H9 (cell line): ENCODE results near the gene BCL7C. TPM values are rescaled to one million over a fixed set of nuclear protein-coding genes. Genes with fewer than 3 reads are reported as not detected.

Experiments
- DNase-seq: peaks from one replicate; pipeline ENCODE4 v3.0.0-alpha.2; 2017
- H2AFZ ChIP-seq: one replicate; pipeline ENCODE4 v1.6.1; 2013; ENCODE audit warnings: mild to moderate bottlenecking, low read length, control low read depth, moderate library complexity
- H2AK5ac ChIP-seq: 2 replicates; pipeline ENCODE4 v1.6.1; 2013; ENCODE audit warnings: low read length, control low read depth, mixed read lengths; ENCODE audit not compliant: insufficient read length
- H2BK120ac ChIP-seq: one replicate; pipeline ENCODE4 v1.6.1; 2013; ENCODE audit warnings: low read depth, mild to moderate bottlenecking, low read length, control low read depth, inconsistent platforms; ENCODE audit not compliant: poor library complexity, severe bottlenecking
- H2BK12ac ChIP-seq: 2 replicates; pipeline ENCODE4 v1.6.1; 2013; ENCODE audit warnings: low read length, control low read depth, mixed read lengths, low read depth; ENCODE audit not compliant: insufficient read length
- H2BK15ac ChIP-seq: 2 replicates; pipeline ENCODE4 v1.6.1; 2013; ENCODE audit warnings: low read depth, low read length, control low read depth
- H2BK20ac ChIP-seq: one replicate; pipeline ENCODE4 v1.6.1; 2013; ENCODE audit warnings: low read depth, mild to moderate bottlenecking, low read length, control low read depth, inconsistent platforms; ENCODE audit not compliant: poor library complexity, severe bottlenecking
- H2BK5ac ChIP-seq: 2 replicates; pipeline ENCODE4 v1.6.1; 2013; ENCODE audit warnings: low read length, control low read depth, mixed read lengths; ENCODE audit not compliant: insufficient read length
- H3K14ac ChIP-seq: 2 replicates; pipeline ENCODE4 v1.6.1; 2013; ENCODE audit warnings: low read length, control low read depth; ENCODE audit not compliant: insufficient read depth
- H3K18ac ChIP-seq: 2 replicates; pipeline ENCODE4 v1.6.1; 2013; ENCODE audit warnings: low read depth, mild to moderate bottlenecking, mixed read lengths, low read length, control low read depth; ENCODE audit not compliant: insufficient read length
- H3K23ac ChIP-seq: 2 replicates; pipeline ENCODE4 v1.6.1; 2013; ENCODE audit warnings: low read length, control low read depth, mixed read lengths, low read depth; ENCODE audit not compliant: insufficient read length
- H3K23me2 ChIP-seq: 2 replicates; pipeline ENCODE4 v1.6.1; 2013; ENCODE audit warnings: low read depth, mild to moderate bottlenecking, mixed read lengths, low read length, control low read depth; ENCODE audit not compliant: insufficient read length, poor library complexity, severe bottlenecking
- H3K27ac ChIP-seq: 2 replicates; pipeline ENCODE4 v1.5.1; 2013; ENCODE audit warnings: low read length, control low read depth, mixed read lengths, low read depth; ENCODE audit not compliant: insufficient read length
- H3K27me3 ChIP-seq: 2 replicates; pipeline ENCODE4 v1.6.1; 2013; ENCODE audit warnings: low read length, control low read depth, inconsistent platforms; ENCODE audit not compliant: insufficient read depth
- H3K4ac ChIP-seq: 2 replicates; pipeline ENCODE4 v1.6.1; 2013; ENCODE audit warnings: low read depth, mild to moderate bottlenecking, control low read depth, inconsistent platforms, low read length, moderate library complexity
- H3K4me1 ChIP-seq: 2 replicates; pipeline ENCODE4 v1.6.1; 2013; ENCODE audit warnings: low read length, control low read depth, inconsistent platforms; ENCODE audit not compliant: insufficient read depth
- H3K4me2 ChIP-seq: 2 replicates; pipeline ENCODE4 v1.6.1; 2013; ENCODE audit warnings: low read length, control low read depth, mixed read lengths; ENCODE audit not compliant: insufficient read length, insufficient read depth
- H3K56ac ChIP-seq: 2 replicates; pipeline ENCODE4 v1.6.1; 2013; ENCODE audit warnings: low read depth, mild to moderate bottlenecking, mixed read lengths, low read length, control low read depth; ENCODE audit not compliant: insufficient read length
- H3K79me1 ChIP-seq: 2 replicates; pipeline ENCODE4 v1.6.1; 2013; ENCODE audit warnings: low read depth, mild to moderate bottlenecking, moderate library complexity, low read length, control low read depth, inconsistent platforms; ENCODE audit not compliant: insufficient read depth, poor library complexity, severe bottlenecking
- H3K79me2 ChIP-seq: 2 replicates; pipeline ENCODE4 v1.6.1; 2013; ENCODE audit warnings: low read length, control low read depth, inconsistent platforms; ENCODE audit not compliant: insufficient read depth
- H3K9ac ChIP-seq: 2 replicates; pipeline ENCODE4 v1.6.1; 2013; ENCODE audit warnings: low read length, control low read depth, mixed read lengths; ENCODE audit not compliant: insufficient read length; ENCODE audit errors: extremely low read depth
- H3K9me3 ChIP-seq: one replicate; pipeline ENCODE4 v1.6.1; 2013; ENCODE audit warnings: low read depth, low read length, inconsistent platforms; ENCODE audit not compliant: control insufficient read depth
- H3T11ph ChIP-seq: one replicate; pipeline ENCODE4 v1.6.1; 2013; ENCODE audit warnings: mild to moderate bottlenecking, low read length, control low read depth, inconsistent platforms
- H4K20me1 ChIP-seq: one replicate; pipeline ENCODE4 v1.6.1; 2013; ENCODE audit not compliant: control insufficient read depth, insufficient read length, insufficient read depth
- H4K5ac ChIP-seq: 2 replicates; pipeline ENCODE4 v1.6.1; 2013; ENCODE audit warnings: low read depth, mild to moderate bottlenecking, mixed read lengths, low read length, control low read depth; ENCODE audit not compliant: insufficient read length
- H4K8ac ChIP-seq: replicated peaks from 2 replicates; pipeline ENCODE4 v1.6.1; 2013; ENCODE audit warnings: low read length, control low read depth, mixed read lengths, low read depth; ENCODE audit not compliant: insufficient read length
- H4K91ac ChIP-seq: 2 replicates; pipeline ENCODE4 v1.6.1; 2013; ENCODE audit warnings: low read depth, mild to moderate bottlenecking, moderate library complexity, mixed read lengths, low read length, control low read depth; ENCODE audit not compliant: insufficient read length
- H3K27ac Mint-ChIP-seq, 3 experiments: 2 replicates in 2 of 3; 3 replicates in 1 of 3; pipeline ENCODE4 v1.8.0; 2020 to 2021; ENCODE audit warnings: mixed read lengths in 3 of 3, mild to moderate bottlenecking in 1 of 3, moderate library complexity in 1 of 3
- H3K27me3 Mint-ChIP-seq: 2 replicates; pipeline ENCODE4 v1.8.0; 2021; ENCODE audit warnings: low read depth, mild to moderate bottlenecking, moderate library complexity, mixed read lengths
- H3K36me3 Mint-ChIP-seq, 3 experiments: 2 replicates in 2 of 3; 3 replicates in 1 of 3; pipeline ENCODE4 v1.8.0; 2020 to 2021; ENCODE audit warnings: low read depth in 3 of 3, mixed read lengths in 3 of 3; ENCODE audit not compliant: insufficient read depth in 1 of 3
- H3K4me1 Mint-ChIP-seq, 2 experiments: 2 replicates each; pipeline ENCODE4 v1.8.0; 2020; ENCODE audit warnings: mixed read lengths in 2 of 2
- H3K4me3 Mint-ChIP-seq, 2 experiments: 2 replicates in 1 of 2; 3 replicates in 1 of 2; pipeline ENCODE4 v1.8.0; 2020 to 2021; ENCODE audit warnings: mild to moderate bottlenecking in 2 of 2, mixed read lengths in 2 of 2, moderate library complexity in 1 of 2
- H3K9me3 Mint-ChIP-seq, 2 experiments: 2 replicates in 1 of 2; 3 replicates in 1 of 2; pipeline ENCODE4 v1.8.0; 2020; ENCODE audit warnings: mild to moderate bottlenecking in 2 of 2, mixed read lengths in 2 of 2, moderate library complexity in 1 of 2
- CTCF ChIP-seq: fragments of 200-600 bp; sonication (generic); conservative IDR thresholded peaks from 3 replicates; pipeline ENCODE4 v1.8.0; 2021; ENCODE audit warnings: antibody characterized with exemption, mild to moderate bottlenecking
- WGBS: extraction: QIAGEN DNeasy Blood & Tissue Kit; methylation state at CpG from one replicate; pipeline ENCODE4 v1.1.7; 2013; ENCODE audit warnings: missing lambda C conversion rate, low lambda C conversion rate, mixed read lengths; ENCODE audit not compliant: insufficient read length; ENCODE audit errors: extremely low coverage; 5-methylcytosine and 5-hydroxymethylcytosine counted together
- microRNA-seq: library from miRNA; unstranded; fragments of <30 nt; microRNA quantifications from one replicate; pipeline ENCODE4, GENCODE V29; 2020; ENCODE audit warnings: borderline microRNAs expressed
- total RNA-seq: library from RNA; stranded (reverse); gene quantifications from 2 replicates; pipeline ENCODE4 v1.2.1, GENCODE V29; 2021

The BCL7C gene
- total RNA-seq, 1 experiment from 2014 or later: 18.3 TPM

- Histone ChIP-seq H2BK5ac (no peak overlapping the region), H2BK15ac (no peak overlapping the region), H4K8ac (no peak overlapping the region), H3K18ac (no peak overlapping the region), H3K27me3 (no peaks in the 10 kb centered on the region; the same call in 1 of the 2 replicates), H3K79me1 (no peaks in the 10 kb centered on the region), H4K5ac (no peak overlapping the region), H3T11ph (no peak overlapping the region), H3K4ac (no peak overlapping the region), H3K23ac (no peak overlapping the region), H3K4me2 (no peak overlapping the region), H3K9ac (no peak overlapping the region), H3K79me2 (no peaks in the 10 kb centered on the region), H3K27ac (no peak overlapping the region), H4K20me1 (no peaks in the 10 kb centered on the region), H2AFZ (no peak overlapping the region), H3K23me2 (no peaks in the 10 kb centered on the region), H2BK120ac (no peak overlapping the region), H3K9me3 (no peaks in the 10 kb centered on the region), H4K91ac (no peak overlapping the region), H2BK12ac (no peak overlapping the region), H2AK5ac (no peak overlapping the region), H2BK20ac (no peak overlapping the region), H3K14ac (no peak overlapping the region), H3K56ac (no peak overlapping the region), H3K4me1 (no peaks in the 10 kb centered on the region)
- Mint-ChIP-seq H3K36me3 (peaks cover 0 to 4% (median 0%) of the 10 kb centered on the region in 3 experiments; a peak in 2 of 7 replicates), H3K27me3 (peaks cover 18% of the 10 kb centered on the region), H3K4me1 (no peaks in the 10 kb centered on the region; a peak in 1 of 4 replicates), H3K9me3 (peaks cover 15 to 17% of the 10 kb centered on the region in 2 experiments), H3K4me3 (no peak overlapping the region), H3K27ac (no peak overlapping the region)
- DNase-seq: no peak
- TF ChIP-seq CTCF: no peak
- no CpG with 5 or more reads among the region's 1 CpG for WGBS
Measured at GRCh38 chr16:30837904-30838303, 56.0 kb downstream of the BCL7C start.

Small RNA genes within 50 kb of the gene (microRNA-seq; reads per million reads assigned to microRNA genes)
- not detected for gene MIR4519
- not detected for gene MIR762

Other genes starting within 250 kb of the BCL7C start
- gene PRR14, start 243.1 kb downstream of the BCL7C start, total RNA-seq: 11.6 and 13.6 TPM in 2 replicates
- 12.6 and 16.8 TPM in 2 replicates for gene FBRS, start 235.6 kb downstream of the BCL7C start, total RNA-seq
- gene SRCAP, start 194.9 kb downstream of the BCL7C start, total RNA-seq: 63.1 and 65.5 TPM in 2 replicates
- gene PHKG2, start 145.7 kb downstream of the BCL7C start, total RNA-seq: 46.6 and 47.9 TPM in 2 replicates
- 5.4 and 7.4 TPM in 2 replicates for gene CFAP119, start 132.0 kb downstream of the BCL7C start, total RNA-seq
- 103 and 106 TPM in 2 replicates for gene RNF40, start 131.8 kb downstream of the BCL7C start, total RNA-seq
- 20.0 TPM in 2 replicates for gene ZNF629, start 106.9 kb downstream of the BCL7C start, total RNA-seq
- 0.72 TPM in 2 replicates for gene CTF1, start 2.5 kb upstream of the BCL7C start, total RNA-seq
- gene FBXL19, start 29.5 kb upstream of the BCL7C start, total RNA-seq: 66.8 and 68.0 TPM in 2 replicates
- 6.1 and 6.9 TPM in 2 replicates for gene ORAI3, start 55.0 kb upstream of the BCL7C start, total RNA-seq
- 36.9 and 37.0 TPM in 2 replicates for gene SETD1A, start 63.7 kb upstream of the BCL7C start, total RNA-seq
- gene HSD3B7, start 91.1 kb upstream of the BCL7C start, total RNA-seq: 5.5 and 7.5 TPM in 2 replicates
- 9.7 and 11.0 TPM in 2 replicates for gene STX1B, start 116.6 kb upstream of the BCL7C start, total RNA-seq
- gene STX4, start 139.5 kb upstream of the BCL7C start, total RNA-seq: 31.1 and 32.3 TPM in 2 replicates
- gene ZNF668, start 180.2 kb upstream of the BCL7C start, total RNA-seq: 18.6 and 19.6 TPM in 2 replicates
- 25.9 and 29.2 TPM in 2 replicates for gene ZNF646, start 180.3 kb upstream of the BCL7C start, total RNA-seq
- 2.8 and 3.6 TPM in 2 replicates for gene PRSS53, start 194.9 kb upstream of the BCL7C start, total RNA-seq
- gene VKORC1, start 200.7 kb upstream of the BCL7C start, total RNA-seq: 93.9 and 94.5 TPM in 2 replicates
- gene BCKDK, start 214.3 kb upstream of the BCL7C start, total RNA-seq: 55.7 and 57.0 TPM in 2 replicates
- gene KAT8, start 223.6 kb upstream of the BCL7C start, total RNA-seq: 52.1 and 53.4 TPM in 2 replicates
- 64.0 and 65.0 TPM in 2 replicates for gene PRSS8, start 241.7 kb upstream of the BCL7C start, total RNA-seq